Lung (tissue), 12 donors: ENCODE results near the gene USP4. TPM values are rescaled to one million over a fixed set of nuclear protein-coding genes. Genes with fewer than 3 reads are reported as not detected.

Source experiments
- ATAC-seq: fragments of 200-7000 bp; cut with Tn5 transposase; one replicate; pipeline ENCODE4 v1.9.1; 2020; ENCODE audit warnings: moderate number of reproducible peaks; ENCODE audit not compliant: insufficient read depth, low FRiP score
- DNase-seq, 3 donors: peaks; one replicate each; pipeline ENCODE4 v3.0.0-alpha.2; 2013 to 2017
- H3K27ac ChIP-seq, 2 donors: one replicate each; pipeline ENCODE4 v1.5.1; 2013; ENCODE audit warnings: mild to moderate bottlenecking in 2 of 2, moderate library complexity in 2 of 2, control low read depth in 1 of 2, inconsistent platforms in 1 of 2, low read depth in 1 of 2, low read length in 1 of 2
- H3K27me3 ChIP-seq, 3 donors: one replicate each; pipeline ENCODE4 v1.5.1; 2013; ENCODE audit warnings: low read length in 2 of 3; ENCODE audit not compliant: control insufficient read depth in 3 of 3, insufficient read depth in 3 of 3
- H3K36me3 ChIP-seq, 4 donors: one replicate each; pipeline ENCODE4 v1.5.1; 2013; ENCODE audit warnings: low read length in 4 of 4, mild to moderate bottlenecking in 1 of 4, moderate library complexity in 1 of 4; ENCODE audit not compliant: control insufficient read depth in 4 of 4, insufficient read depth in 4 of 4
- H3K4me1 ChIP-seq, 5 donors: one replicate each; pipeline ENCODE4 v1.5.1; 2013; ENCODE audit warnings: low read length in 5 of 5, mild to moderate bottlenecking in 2 of 5, moderate library complexity in 1 of 5; ENCODE audit not compliant: control insufficient read depth in 5 of 5, insufficient read depth in 5 of 5
- H3K4me3 ChIP-seq: one replicate; pipeline ENCODE4 v1.5.1; 2013; ENCODE audit warnings: mild to moderate bottlenecking, control low read depth, moderate library complexity
- H3K9ac ChIP-seq, 2 donors: one replicate each; pipeline ENCODE4 v1.5.1; 2013; ENCODE audit warnings: low read length in 2 of 2, control low read depth in 1 of 2; ENCODE audit not compliant: insufficient read depth in 1 of 2
- H3K9me3 ChIP-seq, 4 donors: one replicate each; pipeline ENCODE4 v1.5.1; 2013; ENCODE audit warnings: low read length in 3 of 4, mild to moderate bottlenecking in 1 of 4, moderate library complexity in 1 of 4; ENCODE audit not compliant: control insufficient read depth in 4 of 4, insufficient read depth in 3 of 4
- CTCF ChIP-seq: IDR thresholded peaks from 2 replicates; pipeline ENCODE4 v1.5.1; 2012; ENCODE audit warnings: mild to moderate bottlenecking; ENCODE audit errors: control extremely low read depth, extremely low read depth
- WGBS, 2 donors: extraction: QIAGEN DNeasy Blood & Tissue Kit; methylation state at CpG; one replicate each; pipeline ENCODE4 v1.1.7; 2013; 5-methylcytosine and 5-hydroxymethylcytosine counted together
- polyA plus RNA-seq, 2 donors: library from polyadenylated mRNA; stranded (reverse); fragments of 200-250 nt; gene quantifications; one replicate each; pipeline ENCODE4 v1.2.1, GENCODE V29; 2013
- total RNA-seq, 2 donors: library from RNA; depleted of rRNA in 1 of 2; stranded (reverse); fragments of >200 nt in 1 of 2; gene quantifications; one replicate each; pipeline ENCODE4 v1.2.1, GENCODE V29; 2014 to 2021
- donor health status: control.
- donor health status: control.
- donor health status: Bipolar disorder and iron deficiency.
- donor health status: healthy.
- donor health status: DM: yes; HTN: yes; CAD: no.

The USP4 gene
- total and polyA plus RNA-seq, 4 donors, result 39.4 to 72.4 (median 54.7) TPM

GRCh38 chr3:49362561-49362960 lies 22.7 kb upstream of the USP4 start:
- Histone ChIP-seq H3K4me1 (peaks cover 0 to 11% (median 0%) of the 10 kb centered on the region in 5 donors), H3K9me3 (no peaks in the 10 kb centered on the region), H3K27ac (no peak overlapping the region), H3K4me3 (no peak overlapping the region), H3K9ac (no peak overlapping the region), H3K27me3 (no peaks in the 10 kb centered on the region), H3K36me3 (peaks cover 20 to 38% (median 31%) of the 10 kb centered on the region in 4 donors)
- ATAC-seq, result no peak
- TF ChIP-seq CTCF, result no peak
- DNase-seq, result no peak
- WGBS, 2 donors, result 83 to 85% methylated on average over 3 of the region's 3 CpGs

GRCh38 chr3:49359623-49360022 lies 19.8 kb upstream of the USP4 start:
- no peak for TF ChIP-seq CTCF
- no peak overlapping the region for H3K9ac ChIP-seq
- H3K4me1 ChIP-seq, result peaks cover 0 to 18% (median 6%) of the 10 kb centered on the region in 5 donors
- ATAC-seq (no peak), DNase-seq (no peak)
- no peaks in the 10 kb centered on the region for H3K9me3 ChIP-seq
- peak overlapping the region in 1 of 2 donors; percentile 52 for H3K27ac ChIP-seq
- peaks cover 25 to 32% (median 30%) of the 10 kb centered on the region in 4 donors for H3K36me3 ChIP-seq
- H3K4me3 ChIP-seq, result no peak overlapping the region
- H3K27me3 ChIP-seq, result no peaks in the 10 kb centered on the region
- 83 to 84% methylated on average over 2 of the region's 2 CpGs for WGBS, 2 donors

- no peak for TF ChIP-seq CTCF
- no peak for ATAC-seq
- DNase-seq, result peak in 2 of 3 donors; percentile 25 to 27
- Histone ChIP-seq H3K9me3 (no peaks in the 10 kb centered on the region), H3K27ac (peak overlapping the region; percentile 74 to 98), H3K9ac (no peak overlapping the region), H3K36me3 (peaks cover 25 to 30% (median 29%) of the 10 kb centered on the region in 4 donors), H3K4me3 (no peak overlapping the region), H3K27me3 (no peaks in the 10 kb centered on the region), H3K4me1 (peaks cover 0 to 18% (median 6%) of the 10 kb centered on the region in 5 donors)
- WGBS, 2 donors, result 34% methylated on average over 3 of the region's 3 CpGs
Measured at GRCh38 chr3:49358884-49359225, 19.0 kb upstream of the USP4 start.
